Esophagus mucosa (tissue), 1 donor: ENCODE measurements around the gene TAF1D. TPM values are rescaled to one million over a fixed set of nuclear protein-coding genes. Genes with fewer than 3 reads are reported as not detected.
A peak's percentile ranks its signal among the peaks of the same experiment; 100 is the strongest.
"Not testable (repeated sequence)": the region's sequence is repeated elsewhere in the genome, so short reads cannot be mapped to it uniquely, and the experiment has no call there.

Source experiments
- ATAC-seq: fragments of 200-7000 bp; cut with Tn5 transposase; one replicate; pipeline ENCODE4 v1.9.1; 2020
- total RNA-seq: library from RNA; stranded (reverse); gene quantifications from one replicate; pipeline ENCODE4 v1.2.4, GENCODE V29; 2023
- donor health status: DM: yes; HTN: yes; CAD: no.

Gene TAF1D
- total RNA-seq, 1 donor from 2014 or later, result 70.3 TPM

GRCh38 chr11:93746101-93746500 lies 4.8 kb upstream of the TAF1D start:
- ATAC-seq, result no peak

DNA sequence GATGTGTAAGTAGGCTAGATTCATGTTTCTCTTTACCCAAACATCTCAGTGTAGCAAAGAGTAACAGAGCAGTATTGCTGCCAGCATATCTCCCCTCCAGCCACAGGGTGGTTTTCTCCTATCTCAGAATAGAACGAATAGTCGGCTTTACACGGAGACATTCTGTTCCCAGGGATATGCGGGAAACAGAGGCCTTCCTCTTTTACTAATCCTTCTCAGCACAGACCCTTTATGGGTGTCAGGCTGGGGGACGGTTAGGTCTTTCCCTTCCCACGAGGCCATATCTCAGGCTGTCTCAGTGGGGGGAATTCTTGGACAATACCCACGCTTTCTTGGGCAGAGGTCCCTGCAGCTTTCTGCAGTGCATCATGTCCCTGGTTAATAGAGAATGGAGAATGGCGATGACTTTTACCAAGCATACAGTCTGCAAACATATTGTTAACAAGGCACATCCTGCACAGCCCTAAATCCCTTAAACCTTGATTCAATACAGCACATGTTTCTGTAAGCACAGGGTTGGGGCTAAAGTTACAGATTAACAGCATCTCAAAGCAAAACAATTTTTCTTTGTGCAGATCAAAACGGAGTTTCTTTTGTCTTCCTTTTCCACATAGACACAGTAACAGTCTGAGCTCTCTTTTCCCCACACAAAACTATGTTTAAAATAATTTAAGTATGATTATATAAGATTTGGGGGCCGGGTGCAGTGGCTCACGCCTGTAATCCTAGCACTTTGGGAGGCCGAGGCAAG lies 3.9 kb upstream of the TAF1D start:
- ATAC-seq, result not testable (repeated sequence)

DNA sequence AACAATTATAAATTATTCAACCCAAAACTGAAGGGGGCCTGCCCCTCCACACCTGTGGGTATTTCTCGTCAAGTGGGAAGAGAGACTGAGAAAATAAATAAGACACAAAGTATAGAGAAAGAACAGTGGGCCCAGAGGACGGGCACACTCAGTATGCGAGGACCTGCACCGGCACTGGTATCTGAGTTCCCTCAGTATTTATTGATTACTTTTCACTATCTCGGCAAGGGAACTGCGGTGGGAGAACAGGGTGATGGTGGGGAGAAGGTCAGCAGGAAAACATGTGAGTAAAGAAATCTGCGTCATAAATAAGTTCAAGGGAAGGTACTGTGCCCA lies 3.3 kb upstream of the TAF1D start:
- ATAC-seq, result no peak

DNA sequence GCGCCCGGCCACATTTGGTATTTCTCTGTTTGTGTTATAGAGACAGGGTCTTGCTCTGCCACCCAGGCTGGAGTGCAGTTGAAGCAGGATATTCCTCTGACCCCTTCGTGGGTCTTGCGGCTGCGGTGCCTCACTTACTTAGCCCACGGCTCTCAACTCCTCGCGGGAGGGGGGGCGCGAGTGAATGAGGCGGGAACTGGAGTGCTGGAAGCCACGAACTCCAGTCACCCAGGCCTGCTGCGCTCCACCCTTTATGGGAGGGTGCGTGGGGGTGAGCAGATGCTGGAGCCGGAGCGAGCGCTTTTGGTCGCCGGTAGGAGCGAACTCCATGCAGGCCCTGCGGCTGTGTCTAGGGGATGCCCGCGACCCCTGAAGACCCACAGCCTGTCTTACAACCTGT lies 2.0 kb upstream of the TAF1D start:
- no peak for ATAC-seq

DNA sequence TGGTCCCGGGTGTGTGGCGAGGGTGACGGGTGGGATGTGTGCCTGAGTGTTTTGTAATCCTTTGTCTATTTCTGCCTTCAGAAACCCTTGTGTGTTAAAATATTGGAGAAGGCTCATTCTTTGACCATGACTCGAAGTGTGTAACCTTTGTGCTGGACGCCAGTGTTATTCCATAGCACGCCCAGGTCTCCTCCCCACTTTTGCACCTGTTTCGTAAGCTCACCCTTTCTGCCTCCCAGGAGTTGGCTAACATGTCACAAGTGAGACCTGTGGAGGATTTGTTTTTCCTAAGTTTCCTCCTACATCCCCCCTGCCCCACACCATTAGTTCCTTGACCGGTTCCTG lies 559 bp upstream of the TAF1D start:
- ATAC-seq, result peak; percentile 63

- ATAC-seq, result peak; percentile 60
Measured at GRCh38 chr11:93740730-93741093, 583 bp downstream of the TAF1D start.

GRCh38 chr11:93740031-93740729 lies 1.1 kb downstream of the TAF1D start:
- ATAC-seq, result peak; percentile 7

GRCh38 chr11:93738647-93739081 lies 2.6 kb downstream of the TAF1D start:
- no peak for ATAC-seq

GRCh38 chr11:93737904-93738612 lies 3.2 kb downstream of the TAF1D start:
- no peak for ATAC-seq

- ATAC-seq, result no peak
Measured at GRCh38 chr11:93736129-93736528, 5.2 kb downstream of the TAF1D start.

DNA sequence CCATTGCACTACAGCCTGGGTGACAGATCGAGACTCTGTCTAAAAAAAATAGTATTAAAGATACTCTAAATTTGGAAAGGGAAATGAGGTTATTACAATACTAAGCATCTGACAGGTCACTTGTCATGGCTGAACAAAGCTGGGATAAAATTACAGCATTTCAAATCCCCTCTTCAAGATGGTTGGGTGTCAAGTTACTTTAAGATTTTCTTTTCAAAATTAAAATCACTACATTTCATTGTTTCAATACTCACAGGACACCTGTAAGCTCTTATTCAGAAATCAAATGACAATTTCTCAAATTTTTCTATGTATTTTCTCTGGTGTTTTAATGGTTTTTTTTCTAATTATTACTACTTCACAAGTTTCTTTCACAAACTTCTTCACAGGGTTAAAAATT lies 5.7 kb downstream of the TAF1D start:
- no peak for ATAC-seq

GRCh38 chr11:93734427-93735222 lies 6.7 kb downstream of the TAF1D start:
- ATAC-seq, result no peak

DNA sequence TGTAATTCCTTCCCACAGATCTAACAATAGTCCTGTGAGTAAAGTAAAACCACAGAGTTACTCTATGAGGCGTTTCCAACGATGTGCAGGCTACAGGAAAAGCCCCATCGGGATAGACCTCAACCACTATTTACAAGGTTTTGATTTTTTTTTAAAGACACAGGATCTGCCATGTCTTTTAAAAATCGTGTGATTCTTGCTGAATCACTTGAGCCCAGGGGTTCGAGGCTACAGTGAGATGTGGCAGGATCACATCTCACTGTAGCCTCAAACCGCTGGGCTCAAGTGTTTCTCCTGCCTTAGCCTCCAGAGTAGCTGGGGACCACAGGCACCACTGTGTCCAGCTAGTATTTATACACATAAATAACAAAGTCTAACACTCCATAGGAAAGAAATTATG lies 7.8 kb downstream of the TAF1D start:
- no peak for ATAC-seq

DNA sequence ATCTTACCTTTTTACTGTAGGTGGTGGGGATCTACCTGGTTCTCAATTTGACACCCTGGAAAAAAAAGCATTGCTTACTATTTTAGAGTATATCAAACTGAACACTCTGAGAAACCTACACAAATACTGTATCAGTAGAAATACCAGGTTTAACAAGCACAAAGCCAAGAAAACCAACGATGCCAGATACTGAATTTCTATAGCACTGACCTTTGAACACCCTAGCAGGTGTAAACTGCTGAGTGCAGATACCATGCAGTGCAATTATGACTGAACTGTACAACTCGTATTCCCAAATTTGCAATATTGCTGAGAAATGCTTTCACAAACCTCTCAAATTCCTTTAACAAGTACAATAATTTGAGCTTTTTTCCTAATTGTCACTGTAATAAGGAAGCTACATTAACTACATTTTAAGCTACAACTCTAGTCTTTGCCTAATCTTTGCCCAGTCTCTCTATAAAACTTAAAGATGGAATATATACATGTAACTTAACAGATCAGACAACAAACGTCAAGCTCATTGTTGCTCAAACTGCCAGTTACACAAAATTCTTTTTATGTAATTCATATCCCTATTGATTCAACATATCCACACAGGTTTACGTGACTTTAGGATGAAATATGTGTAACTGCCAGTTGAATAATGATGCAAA lies 8.9 kb downstream of the TAF1D start:
- no peak for ATAC-seq

DNA sequence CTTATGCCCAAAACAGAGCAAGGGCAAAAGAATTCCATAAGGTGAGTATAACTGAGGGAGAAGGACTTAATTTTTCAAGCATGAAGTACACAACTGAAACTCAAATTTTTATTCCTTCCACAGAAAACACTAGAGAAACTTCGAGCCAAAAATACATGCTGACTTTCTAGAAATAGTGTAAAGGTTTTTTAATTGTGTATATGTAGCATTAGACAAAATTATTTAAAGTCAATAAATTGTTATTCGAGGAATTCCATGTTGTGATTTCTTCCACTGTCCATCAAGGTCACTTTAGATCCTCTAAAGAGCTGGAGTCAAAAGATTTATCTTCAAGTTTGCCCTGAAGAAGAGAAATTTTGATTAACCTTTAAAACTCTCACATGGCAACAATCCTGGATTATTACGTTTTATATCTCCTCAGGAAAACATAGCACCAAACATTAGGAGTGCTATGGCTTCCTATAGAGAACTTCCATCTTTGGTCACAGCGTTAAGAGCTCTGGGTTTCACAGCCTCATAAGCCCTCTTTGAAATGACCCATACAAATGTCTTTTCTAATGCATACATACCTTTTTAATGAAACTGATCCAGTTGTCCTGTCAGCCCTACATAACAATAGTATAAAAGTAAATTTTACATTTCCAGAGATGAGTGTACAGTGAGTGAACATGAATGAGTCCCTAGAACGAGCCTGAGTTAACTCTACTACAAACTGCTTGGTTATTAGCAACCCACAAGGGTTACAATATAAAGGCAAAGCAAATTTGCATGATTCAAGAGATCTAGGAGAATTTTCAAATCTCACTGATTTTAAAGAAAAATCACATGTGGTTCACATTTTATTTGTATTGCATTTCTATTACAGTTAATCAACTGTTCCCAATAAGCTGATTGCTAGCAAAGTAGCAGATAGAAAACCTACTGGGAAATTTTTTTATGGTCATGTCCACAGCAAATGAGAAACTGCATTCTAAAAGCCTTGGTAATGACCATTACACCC lies 10.9 kb downstream of the TAF1D start:
- no peak for ATAC-seq

GRCh38 chr11:93729129-93729616 lies 12.1 kb downstream of the TAF1D start:
- no peak for ATAC-seq

DNA sequence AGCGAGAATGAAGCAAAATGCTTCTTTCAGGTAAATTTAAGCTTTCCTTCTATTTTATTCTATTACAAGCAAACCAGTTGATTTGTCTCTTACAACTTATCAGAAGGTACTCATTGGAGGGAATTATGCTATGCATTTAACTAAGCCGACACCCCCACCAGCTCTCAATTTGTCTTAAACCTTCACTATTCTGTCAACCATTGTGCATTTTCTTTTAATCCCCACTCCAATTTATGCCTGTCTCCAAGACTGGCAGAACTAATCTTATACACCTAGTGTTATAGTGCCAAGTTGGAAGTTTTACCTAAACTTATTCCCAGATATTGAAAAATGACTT lies 12.5 kb downstream of the TAF1D start:
- no peak for ATAC-seq

GRCh38 chr11:93727985-93728791 lies 13.1 kb downstream of the TAF1D start:
- no peak for ATAC-seq

DNA sequence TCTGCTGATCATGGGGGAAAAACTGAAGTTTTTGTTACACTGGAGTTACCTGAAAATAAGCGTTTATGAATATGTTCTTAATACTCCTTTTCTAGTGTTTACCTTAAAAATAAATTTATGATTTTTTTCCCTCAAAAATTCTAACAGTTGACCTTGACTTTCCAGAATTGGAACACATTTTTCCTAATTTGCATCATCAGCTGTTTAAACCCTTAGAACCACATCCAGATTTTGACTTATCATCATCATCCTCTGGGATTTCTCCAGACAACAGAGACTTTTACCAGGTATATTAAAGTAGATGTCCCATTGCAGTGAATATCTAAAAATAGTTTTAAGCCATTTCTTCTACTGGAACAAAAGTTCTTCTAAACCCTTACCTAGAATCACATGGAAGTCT lies 17.2 kb downstream of the TAF1D start:
- ATAC-seq, result no peak

- no peak for ATAC-seq
Measured at GRCh38 chr11:93720522-93720921, 20.8 kb downstream of the TAF1D start.
